A673 (cell line): ENCODE data around the gene CENPL. TPM values are rescaled to one million over a fixed set of nuclear protein-coding genes. Genes with fewer than 3 reads are reported as not detected.
"Not testable (repeated sequence)": the region's sequence is repeated elsewhere in the genome, so short reads cannot be mapped to it uniquely, and the experiment has no call there.

Experiments
- BruUV-seq: library from RNA; stranded (reverse); fragments of 400-500 nt; replicated peaks from 2 replicates; lab custom pipeline; 2021; lab: Mats Ljungman, UMichigan
- CTCF ChIA-PET: fragments of 300-600 bp; sonication (Branson Sonifier 250); formaldehyde crosslinking; loops from one replicate; lab custom pipeline; 2022; ENCODE audit warnings: antibody characterized with exemption; lab: Charles Lee
- POLR2A ChIA-PET: fragments of 300-600 bp; sonication (Branson Sonifier 250); formaldehyde crosslinking; loops from one replicate; lab custom pipeline; 2022; ENCODE audit warnings: antibody characterized with exemption; ENCODE audit not compliant: low non-redundant PET; lab: Charles Lee
- DNase-seq: peaks from one replicate; pipeline ENCODE4 v3.0.0-alpha.2; 2015; ENCODE audit warnings: low spot score
- H3K27ac ChIP-seq: fragments of 200-600 bp; sonication (generic); 2 replicates; pipeline ENCODE4 v1.5.1; 2016; ENCODE audit warnings: mixed run types, low read depth, mild to moderate bottlenecking, mixed read lengths, antibody characterized with exemption, low read length; ENCODE audit not compliant: poor library complexity, severe bottlenecking
- H3K27me3 ChIP-seq: fragments of 200-600 bp; sonication (generic); replicated peaks from 2 replicates; pipeline ENCODE4 v1.6.1; 2017; ENCODE audit warnings: mixed run types, low read depth, mild to moderate bottlenecking, mixed read lengths, antibody characterized with exemption, low read length; ENCODE audit not compliant: insufficient read depth, poor library complexity
- H3K36me3 ChIP-seq: fragments of 200-600 bp; sonication (generic); 2 replicates; pipeline ENCODE4 v1.6.1; 2016; ENCODE audit warnings: mixed run types, mild to moderate bottlenecking, mixed read lengths, antibody characterized with exemption, low read length; ENCODE audit not compliant: insufficient read depth, poor library complexity, severe bottlenecking
- H3K4me1 ChIP-seq: fragments of 200-600 bp; sonication (generic); 2 replicates; pipeline ENCODE4 v1.6.1; 2017; ENCODE audit warnings: mixed run types, mild to moderate bottlenecking, mixed read lengths, antibody characterized with exemption, low read length; ENCODE audit not compliant: insufficient read depth, poor library complexity, severe bottlenecking
- H3K4me3 ChIP-seq: fragments of 200-600 bp; sonication (generic); 2 replicates; pipeline ENCODE4 v1.5.1; 2016; ENCODE audit warnings: low read depth, mixed run types, mild to moderate bottlenecking, mixed read lengths, low read length; ENCODE audit not compliant: poor library complexity, severe bottlenecking
- H3K9me3 ChIP-seq: fragments of 200-600 bp; sonication (generic); 2 replicates; pipeline ENCODE4 v1.6.1; 2016; ENCODE audit warnings: mixed run types, low read depth, mild to moderate bottlenecking, mixed read lengths, antibody characterized with exemption, low read length; ENCODE audit not compliant: poor library complexity, severe bottlenecking
- CTCF ChIP-seq: fragments of 300-800, 200-600 bp; sonication (generic); conservative IDR thresholded peaks from 2 replicates; pipeline ENCODE4 v1.5.1; 2017; ENCODE audit warnings: low read depth, mild to moderate bottlenecking, antibody characterized with exemption, low read length, moderate library complexity, mixed read lengths
- EZH2 ChIP-seq: fragments of 200-600 bp; sonication (generic); IDR thresholded peaks from 2 replicates; pipeline ENCODE4 v1.6.1; 2017; ENCODE audit warnings: borderline replicate concordance, low read depth, mild to moderate bottlenecking, mixed read lengths, antibody characterized with exemption, low read length; ENCODE audit not compliant: poor library complexity, severe bottlenecking
- intact Hi-C: fragments of 100-400 bp; cut with micrococcal nuclease; formaldehyde crosslinking; loops from one replicate; pipeline ENCODE4 v1.10.0; 2022; ENCODE audit not compliant: unreplicated experiment
- total RNA-seq: library from RNA; stranded (reverse); gene quantifications from 2 replicates; pipeline ENCODE4 v1.2.3, GENCODE V29; 2021

Gene CENPL
- total RNA-seq, 1 experiment from 2014 or later: 34.3 TPM

GRCh38 chr1:173802961-173803360 lies 21.7 kb downstream of the CENPL start:
- Histone ChIP-seq H3K27me3 (no peaks in the 10 kb centered on the region), H3K4me1 (no peaks in the 10 kb centered on the region), H3K9me3 (no peaks in the 10 kb centered on the region), H3K4me3 (no peak overlapping the region), H3K36me3 (peaks cover 56% of the 10 kb centered on the region), H3K27ac (no peak overlapping the region)
- no peak for DNase-seq
- ChIA-PET POLR2A (no interaction called here), CTCF (no interaction called here)
- intact Hi-C loops: no loop called here
- TF ChIP-seq CTCF: no peak
- no peak for TF ChIP-seq EZH2
- BruUV-seq: no TSS peak

GRCh38 chr1:173799995-173800394 lies 24.7 kb downstream of the CENPL start:
- H3K27me3 ChIP-seq, H3K9me3 ChIP-seq, H3K4me1 ChIP-seq, POLR2A ChIA-PET, H3K4me3 ChIP-seq, H3K27ac ChIP-seq, CTCF ChIA-PET, DNase-seq, BruUV-seq, intact Hi-C loops: not testable (repeated sequence)
- H3K36me3 ChIP-seq: peaks cover 43% of the 10 kb centered on the region

- Histone ChIP-seq H3K27me3 (no peaks in the 10 kb centered on the region), H3K27ac (no peak overlapping the region), H3K36me3 (peaks cover 28% of the 10 kb centered on the region), H3K9me3 (no peaks in the 10 kb centered on the region), H3K4me1 (no peaks in the 10 kb centered on the region), H3K4me3 (no peak overlapping the region)
- ChIA-PET CTCF (no interaction called here), POLR2A (no interaction called here)
- intact Hi-C loops: no loop called here
- DNase-seq: no peak
- TF ChIP-seq CTCF (no peak), EZH2 (no peak)
- no TSS peak for BruUV-seq
Observed at GRCh38 chr1:173798078-173798477, 26.6 kb downstream of the CENPL start.

GRCh38 chr1:173789841-173790240 lies 34.8 kb downstream of the CENPL start:
- TF ChIP-seq EZH2 (no peak), CTCF (no peak)
- no peaks in the 10 kb centered on the region for H3K27me3 ChIP-seq
- no peak overlapping the region for H3K4me3 ChIP-seq
- no peaks in the 10 kb centered on the region for H3K9me3 ChIP-seq
- H3K27ac ChIP-seq: no peak overlapping the region
- CTCF ChIA-PET: no interaction called here
- peaks cover 9% of the 10 kb centered on the region for H3K36me3 ChIP-seq
- POLR2A ChIA-PET: no interaction called here
- no TSS peak for BruUV-seq
- no peak for DNase-seq
- intact Hi-C loops: no loop called here
- no peaks in the 10 kb centered on the region for H3K4me1 ChIP-seq
